K562 (cell line): ENCODE results near the gene FMR1. TPM values are rescaled to one million over a fixed set of nuclear protein-coding genes. Genes with fewer than 3 reads are reported as not detected.

Experiments used
- ATAC-seq: fragments of 200-7000 bp; cut with Tn5 transposase; 3 replicates; pipeline ENCODE4 v1.9.1; 2020; ENCODE audit warnings: moderate library complexity
- BruUV-seq: library from RNA; stranded (reverse); fragments of 400-500 nt; replicated peaks from 2 replicates; lab custom pipeline; 2021; lab: Mats Ljungman, UMichigan
- CTCF ChIA-PET: fragments of 300-600 bp; formaldehyde crosslinking; extraction: SDS; loops from one replicate; lab custom pipeline; 2021; ENCODE audit warnings: low intra/inter-chr PET ratio; lab: Yijun Ruan, JAX
- POLR2A ChIA-PET: fragments of 300-600, 350-650 bp; sonication (Branson Sonifier 250); formaldehyde crosslinking; extraction: SDS; loops from one replicate; lab custom pipeline; 2021; ENCODE audit warnings: antibody characterized with exemption, inconsistent platforms; lab: Yijun Ruan, JAX
- DNase-seq, 4 experiments: peaks; one replicate each; pipeline versions ENCODE4 v3.0.0 to v3.0.0-alpha.2; 2011 to 2018; ENCODE audit warnings: low spot score in 3 of 4, mixed read lengths in 3 of 4; ENCODE audit errors: extremely low read depth in 1 of 4
- FAIRE-seq: peaks from 2 replicates; lab custom pipeline; 2011; peaks lifted over from hg19 to GRCh38; lab: Jason Lieb, UNC
- H2AFZ ChIP-seq: 2 replicates; pipeline ENCODE4 v1.6.0; 2011; ENCODE audit warnings: low read depth, low read length, control low read depth, inconsistent platforms
- H3K27ac ChIP-seq: fragments of 200-600 bp; 3 replicates; pipeline ENCODE4 v1.8.0; 2011; ENCODE audit warnings: low read depth, mild to moderate bottlenecking, control low read depth, inconsistent platforms, low read length, moderate library complexity, mixed read lengths; ENCODE audit errors: extremely low read depth
- H3K27me3 ChIP-seq, 2 experiments: fragments of 300-600 bp in 1 of 2; 2 replicates in 1 of 2; 3 replicates in 1 of 2; pipeline versions ENCODE4 v1.6.0 to v1.8.0; 2011; ENCODE audit warnings: inconsistent platforms in 2 of 2, low read length in 2 of 2, mild to moderate bottlenecking in 1 of 2, mixed read lengths in 1 of 2, moderate library complexity in 1 of 2; ENCODE audit not compliant: control insufficient read depth in 2 of 2, insufficient read depth in 2 of 2
- H3K36me3 ChIP-seq: fragments of 300-600 bp; 3 replicates; pipeline ENCODE4 v1.8.0; 2011; ENCODE audit warnings: mild to moderate bottlenecking, low read length, inconsistent platforms; ENCODE audit not compliant: control insufficient read depth, insufficient read depth
- H3K4me1 ChIP-seq, 2 experiments: fragments of 200-600 bp in 1 of 2; replicated peaks in 1 of 2; 2 replicates in 1 of 2; 3 replicates in 1 of 2; pipeline versions ENCODE4 v1.5.1 to v1.8.0; 2011; ENCODE audit warnings: inconsistent platforms in 2 of 2, low read length in 2 of 2, mild to moderate bottlenecking in 1 of 2, mixed read lengths in 1 of 2, moderate library complexity in 1 of 2; ENCODE audit not compliant: control insufficient read depth in 2 of 2, insufficient read depth in 2 of 2
- H3K4me2 ChIP-seq: 2 replicates; pipeline ENCODE4 v1.6.1; 2011; ENCODE audit warnings: low read length, control low read depth, inconsistent platforms, mixed read lengths; ENCODE audit not compliant: insufficient read depth
- H3K4me3 ChIP-seq: fragments of 200-600 bp; sonication (generic), shearing (Covaris generic); 2 replicates; pipeline ENCODE4 v1.5.1; 2016; ENCODE audit warnings: control low read depth, inconsistent platforms
- H3K79me2 ChIP-seq: fragments of 200-600 bp; 3 replicates; pipeline ENCODE4 v1.8.0; 2011; ENCODE audit warnings: low read length, inconsistent platforms; ENCODE audit not compliant: control insufficient read depth, insufficient read depth
- H3K9ac ChIP-seq, 2 experiments: 2 replicates each; pipeline versions ENCODE4 v1.6.0 to v1.6.1; 2011; ENCODE audit warnings: low read depth in 2 of 2, low read length in 2 of 2, control low read depth in 1 of 2, inconsistent platforms in 1 of 2, mild to moderate bottlenecking in 1 of 2, mixed read lengths in 1 of 2; ENCODE audit not compliant: insufficient read depth in 1 of 2
- H3K9me1 ChIP-seq: one replicate; pipeline ENCODE4 v1.6.0; 2011; ENCODE audit warnings: inconsistent platforms, mild to moderate bottlenecking, low read length, moderate library complexity; ENCODE audit not compliant: control insufficient read depth, insufficient read depth
- H3K9me3 ChIP-seq: replicated peaks from 2 replicates; pipeline ENCODE4 v1.5.1; 2011; ENCODE audit warnings: low read depth, low read length, inconsistent platforms; ENCODE audit not compliant: control insufficient read depth, insufficient read depth
- H4K20me1 ChIP-seq: replicated peaks from 2 replicates; pipeline ENCODE4 v1.6.1; 2011; ENCODE audit warnings: low read length, inconsistent platforms, mixed read lengths; ENCODE audit not compliant: control insufficient read depth, insufficient read depth
- GABPA ChIP-seq: fragments of 200-800 bp; sonication (Bioruptor generic); conservative IDR thresholded peaks from 2 replicates; pipeline ENCODE4 v1.6.1; 2016; ENCODE audit warnings: low read depth, missing genetic modification characterization, missing compliant biosample characterization
- HNRNPUL1 ChIP-seq: fragments of 200-400 bp; formaldehyde crosslinking; IDR thresholded peaks from 2 replicates; pipeline ENCODE4 v1.6.1; 2017; ENCODE audit warnings: low read length
- POLR3A ChIP-seq: IDR thresholded peaks from 2 replicates; pipeline ENCODE4 v1.6.1; 2011; ENCODE audit warnings: borderline replicate concordance, mild to moderate bottlenecking, moderate library complexity; ENCODE audit not compliant: insufficient read length, insufficient read depth; ENCODE audit errors: extremely low read depth
- ZNF384 ChIP-seq: IDR thresholded peaks from 2 replicates; pipeline ENCODE4 v1.6.1; 2012; ENCODE audit warnings: low read depth, low read length, improper control_type of control experiment
- WGBS: fragments of 100-300 bp; shearing (Covaris generic); methylation state at CpG from one replicate; pipeline ENCODE4 v1.1.6; 2016; ENCODE audit warnings: low coverage, mixed read lengths; ENCODE audit not compliant: insufficient coverage; ENCODE audit errors: missing lambda C conversion rate; 5-methylcytosine and 5-hydroxymethylcytosine counted together
- in situ Hi-C: fragments of 300-500 bp; cut with MboI; formaldehyde crosslinking; loops from 4 replicates; pipeline ENCODE4 v1.15.0; 2018; ENCODE audit warnings: inconsistent platforms, mixed read lengths
- intact Hi-C: fragments of 100-400 bp; cut with micrococcal nuclease; formaldehyde crosslinking; loops from 2 replicates; pipeline ENCODE4 v1.14.2; 2022
- polyA plus RNA-seq, 8 experiments: library from polyadenylated mRNA; depleted of rRNA in 4 of 8; stranded (reverse) in 5 of 8; unstranded in 3 of 8; fragments of >200 nt; fragmentation: Nextera tagmentation in 2 of 8; fragmentation: Illumina TruSeq in 1 of 8; extraction: Ambion mirVana in 2 of 8; extraction: Trizol in 1 of 8; gene quantifications; 2 replicates each; pipeline versions ENCODE4 v1.2.1 to v1.2.3, GENCODE V29; 2011 to 2014; ENCODE audit warnings: inconsistent platforms in 1 of 8, missing spikeins in 1 of 8
- total RNA-seq, 7 experiments: library from RNA; depleted of rRNA in 6 of 7; stranded (reverse); fragments of >200 nt in 6 of 7; fragmentation: Illumina TruSeq in 2 of 7; extraction: Trizol in 2 of 7; gene quantifications; 2 replicates each; pipeline versions ENCODE4 v1.2.1 to v1.2.3, GENCODE V29; 2011 to 2021; ENCODE audit warnings: low replicate concordance in 1 of 7
- TF ChIP-seq, protein P1 (sequence below), 2 experiments: IDR thresholded peaks in 1 of 2; conservative IDR thresholded peaks in 1 of 2; 2 replicates each; pipeline ENCODE4 v1.6.1; 2016; ENCODE audit warnings: low read depth in 2 of 2, mild to moderate bottlenecking in 1 of 2, missing compliant biosample characterization in 1 of 2, missing genetic modification characterization in 1 of 2, moderate library complexity in 1 of 2
- TF ChIP-seq, protein P2 (sequence below): fragments of 450-650 bp; formaldehyde crosslinking; IDR thresholded peaks from 2 replicates; pipeline ENCODE4 v1.4.0; 2022; ENCODE audit warnings: missing genetic modification characterization

FMR1 gene
- total and polyA plus RNA-seq, 9 of the 15 experiments (the other 6 are each of a cell fraction or from before 2014, with no cell fraction given), result 4.8 to 26.5 (median 20.5) TPM

DNA sequence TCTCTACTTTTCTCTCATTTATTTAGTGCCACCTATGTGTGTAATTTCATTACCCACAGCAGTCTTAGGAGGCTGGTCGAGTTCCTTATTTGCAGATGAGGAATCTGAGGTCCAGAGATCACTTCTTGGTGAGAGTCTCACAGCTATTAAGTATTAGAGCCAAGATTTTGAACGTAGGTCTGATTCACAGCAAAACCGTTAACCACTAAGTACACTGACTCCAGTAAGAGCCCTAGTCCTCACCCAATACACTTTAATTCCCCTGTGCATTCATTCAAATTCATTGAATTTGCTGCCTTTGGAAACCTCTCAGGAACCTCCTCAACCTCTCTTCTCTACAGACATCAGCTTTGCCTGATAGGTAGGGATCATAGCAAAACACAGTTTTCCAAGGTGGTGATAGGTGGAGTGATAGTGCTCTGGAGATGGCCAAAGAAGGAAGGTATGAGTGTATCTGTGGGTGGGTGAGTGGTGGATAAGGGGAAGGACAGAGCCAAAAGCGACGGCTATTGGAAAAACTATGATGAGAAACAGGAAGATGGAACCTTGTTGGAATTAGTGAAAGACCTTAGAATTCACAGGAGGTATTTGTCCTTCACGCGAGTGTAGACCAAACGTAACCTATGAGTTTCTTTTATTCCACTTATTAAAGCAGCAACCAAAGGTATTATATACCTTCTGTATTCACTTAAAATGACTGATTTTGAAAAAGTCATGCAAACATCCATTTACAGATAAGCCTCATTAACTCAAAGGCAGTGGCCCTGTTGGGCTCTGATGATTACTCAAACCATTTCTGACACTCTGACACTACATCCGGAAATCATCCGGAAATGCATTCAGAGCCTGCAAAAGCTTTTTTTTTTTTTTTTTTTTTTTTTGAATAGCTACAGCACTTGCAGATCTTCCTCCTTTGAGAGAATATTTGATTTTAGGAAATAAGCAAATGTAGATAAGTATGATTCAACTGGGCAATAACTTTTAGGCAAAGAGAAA, 6.3 kb downstream of the FMR1 start:
- in situ Hi-C loops, result no loop called here
- WGBS, result 64% methylated on average over 8 of the region's 10 CpGs
- H3K9me3 ChIP-seq, result no peaks in the 10 kb centered on the region
- peak; percentile 52 for ATAC-seq
- no peak for FAIRE-seq
- H3K79me2 ChIP-seq, result peaks cover 93% of the 10 kb centered on the region
- ChIA-PET POLR2A (interaction anchor here (1.4 kb wide), 1 partner anchor 12 kb away, joined by 4 read pairs; no protein-coding TSS in a partner anchor), CTCF (no interaction called here)
- H3K27me3 ChIP-seq, result no peaks in the 10 kb centered on the region
- peaks cover 4% of the 10 kb centered on the region for H3K9me1 ChIP-seq
- H2AFZ ChIP-seq, result no peak overlapping the region
- no peak overlapping the region for H3K9ac ChIP-seq
- H3K4me1 ChIP-seq, result peaks cover 0 to 5% of the 10 kb centered on the region in 2 experiments; a peak in 2 of 5 replicates
- intact Hi-C loops, result no loop called here
- H3K36me3 ChIP-seq, result peaks cover 8% of the 10 kb centered on the region; the same call in 1 of the 3 replicates
- peak in 2 of 4 experiments; percentile 5 to 19 for DNase-seq
- TF ChIP-seq, protein P1, sequence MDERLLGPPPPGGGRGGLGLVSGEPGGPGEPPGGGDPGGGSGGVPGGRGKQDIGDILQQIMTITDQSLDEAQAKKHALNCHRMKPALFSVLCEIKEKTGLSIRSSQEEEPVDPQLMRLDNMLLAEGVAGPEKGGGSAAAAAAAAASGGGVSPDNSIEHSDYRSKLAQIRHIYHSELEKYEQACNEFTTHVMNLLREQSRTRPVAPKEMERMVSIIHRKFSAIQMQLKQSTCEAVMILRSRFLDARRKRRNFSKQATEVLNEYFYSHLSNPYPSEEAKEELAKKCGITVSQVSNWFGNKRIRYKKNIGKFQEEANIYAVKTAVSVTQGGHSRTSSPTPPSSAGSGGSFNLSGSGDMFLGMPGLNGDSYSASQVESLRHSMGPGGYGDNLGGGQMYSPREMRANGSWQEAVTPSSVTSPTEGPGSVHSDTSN (CRISPR knock-in tag; IDR thresholded peaks at IDR 0.05; ENCODE audit: low read depth), result no peak
- TF ChIP-seq, protein P1 (tag; conservative IDR thresholded peaks at IDR 0.05; ENCODE audit: low read depth), result peak; percentile 50; the same call in 1 of the 2 replicates
- TF ChIP-seq POLR3A (no peak), GABPA (tag) (peak; percentile 54), HNRNPUL1 (no peak), ZNF384 (peak; percentile 66; the same call in 1 of the 2 replicates)
- TF ChIP-seq, protein P2, sequence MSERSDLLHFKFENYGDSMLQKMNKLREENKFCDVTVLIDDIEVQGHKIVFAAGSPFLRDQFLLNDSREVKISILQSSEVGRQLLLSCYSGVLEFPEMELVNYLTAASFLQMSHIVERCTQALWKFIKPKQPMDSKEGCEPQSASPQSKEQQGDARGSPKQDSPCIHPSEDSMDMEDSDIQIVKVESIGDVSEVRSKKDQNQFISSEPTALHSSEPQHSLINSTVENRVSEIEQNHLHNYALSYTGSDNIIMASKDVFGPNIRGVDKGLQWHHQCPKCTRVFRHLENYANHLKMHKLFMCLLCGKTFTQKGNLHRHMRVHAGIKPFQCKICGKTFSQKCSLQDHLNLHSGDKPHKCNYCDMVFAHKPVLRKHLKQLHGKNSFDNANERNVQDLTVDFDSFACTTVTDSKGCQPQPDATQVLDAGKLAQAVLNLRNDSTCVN (CRISPR knock-in tag), result no peak
- no peaks in the 10 kb centered on the region; the same call in 1 of the 2 replicates for H4K20me1 ChIP-seq
- H3K4me3 ChIP-seq, result no peak overlapping the region
- H3K4me2 ChIP-seq, result no peak overlapping the region
- no peak overlapping the region for H3K27ac ChIP-seq
- no TSS peak for BruUV-seq
